Uterus (tissue), 2 donors: Measurements from ENCODE around the gene ATP5F1D.

Experiments
- CTCF ChIP-seq, 4 experiments: fragments of 200-600 bp in 2 of 4; fragments of 450-650 bp in 2 of 4; sonication (generic) in 2 of 4; IDR thresholded peaks; one replicate each; pipeline ENCODE4 v1.5.1; 2016 to 2019; ENCODE audit warnings: antibody characterized with exemption in 4 of 4, mild to moderate bottlenecking in 2 of 4, moderate library complexity in 1 of 4
- POLR2A ChIP-seq, 2 donors: fragments of 450-650 bp; IDR thresholded peaks; one replicate each; pipeline ENCODE4 v1.6.1; 2016; ENCODE audit warnings: antibody characterized with exemption in 2 of 2, mild to moderate bottlenecking in 1 of 2, moderate library complexity in 1 of 2

DNA sequence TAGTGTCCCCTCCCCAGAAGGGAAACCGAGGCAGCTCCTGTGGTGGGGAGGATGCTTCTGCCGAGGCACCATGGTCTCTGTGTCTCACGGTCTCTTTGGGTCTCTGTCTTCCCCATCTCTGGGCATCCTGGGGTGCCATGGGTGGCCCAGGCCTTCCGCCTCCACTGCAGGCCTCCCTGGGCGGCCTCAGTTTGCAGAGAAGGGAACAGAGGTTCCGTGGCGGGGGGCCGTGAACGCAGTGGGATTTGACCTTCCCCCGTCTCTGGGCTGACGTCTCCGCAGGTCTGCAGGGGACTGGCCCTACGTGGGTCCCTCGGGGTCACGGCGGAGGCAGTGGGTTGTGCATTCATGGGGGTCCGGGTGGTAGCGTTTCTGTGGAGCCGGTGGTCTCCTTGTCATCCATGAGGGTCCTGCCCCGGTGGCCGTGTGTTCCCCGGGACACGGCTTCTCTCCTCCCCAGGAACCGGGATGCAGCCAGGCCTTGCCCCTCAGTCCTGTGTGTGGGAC, 48.7 kb downstream of the ATP5F1D start:
- TF ChIP-seq CTCF (IDR thresholded peaks at IDR 0.05) = no peak
- no peak for TF ChIP-seq POLR2A (IDR thresholded peaks at IDR 0.05)
